B cell (primary cell): ENCODE results near the gene SHFL.

Experiments
- CTCF ChIP-seq: fragments of 200-600 bp; IDR thresholded peaks from one replicate; pipeline ENCODE4 v1.8.0; 2022; ENCODE audit warnings: antibody characterized with exemption, mild to moderate bottlenecking
- EZH2 ChIP-seq: IDR thresholded peaks from 2 replicates; pipeline ENCODE4 v1.6.1; 2012; ENCODE audit warnings: borderline replicate concordance, low read depth, mild to moderate bottlenecking, moderate library complexity, low read length; ENCODE audit not compliant: insufficient read depth, poor library complexity, severe bottlenecking

GRCh38 chr19:10037367-10037766, 48.8 kb upstream of the SHFL start:
- no peak for TF ChIP-seq CTCF
- TF ChIP-seq EZH2, result no peak
